ENCODE measurements around the gene AASDHPPT.

Gene AASDHPPT

DNA sequence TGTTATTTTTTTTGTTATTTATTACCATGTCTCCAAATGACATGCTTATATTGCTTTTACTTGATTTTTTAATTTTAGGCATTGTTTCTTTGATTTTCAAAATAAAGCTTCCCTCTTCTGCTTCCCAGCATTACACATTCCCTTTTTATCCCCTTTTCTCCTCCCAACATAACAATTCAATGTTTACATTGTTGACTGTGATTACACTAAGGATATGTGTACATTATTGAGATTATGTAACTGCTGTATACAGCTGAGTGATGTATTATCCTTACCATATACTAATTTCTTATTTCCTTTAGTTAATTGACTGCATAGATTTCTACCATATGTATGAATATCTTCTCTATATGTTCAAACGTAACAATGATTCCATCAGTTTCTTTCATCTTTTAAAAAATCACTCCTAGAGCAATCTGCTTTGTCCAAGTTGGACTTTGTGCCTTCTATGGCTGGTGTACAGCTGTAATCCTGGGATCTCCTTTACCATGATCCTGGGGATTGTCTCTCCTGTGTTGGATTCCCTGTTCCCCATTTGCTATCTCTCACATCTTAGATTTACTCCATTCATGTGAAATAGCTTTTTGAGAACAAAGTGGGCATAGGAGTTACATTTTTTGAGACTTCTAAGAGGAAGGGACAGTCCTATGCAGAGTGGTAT, 21.6 kb downstream of the AASDHPPT start:
- DNase-seq (ENCODE audit: low spot score) = no peak
- no peak overlapping the region for H3K27ac ChIP-seq
- H3K4me3 ChIP-seq = no peak overlapping the region
- TF ChIP-seq CTCF (IDR thresholded peaks at IDR 0.05) = no peak

GRCh38 chr11:106101370-106101769, 23.9 kb downstream of the AASDHPPT start:
- DNase-seq (ENCODE audit: low spot score) = no peak
- no peak for TF ChIP-seq CTCF (IDR thresholded peaks at IDR 0.05)
- no peak overlapping the region for H3K4me3 ChIP-seq
- no peak overlapping the region for H3K27ac ChIP-seq

- no peak for DNase-seq (ENCODE audit: low spot score)
- Histone ChIP-seq H3K4me3 (no peak overlapping the region), H3K27ac (no peak overlapping the region)
- no peak for TF ChIP-seq CTCF (IDR thresholded peaks at IDR 0.05)
These were observed 24.4 kb downstream of the AASDHPPT start for GRCh38 chr11:106101819-106102218.

GRCh38 chr11:106105986-106106385, 28.5 kb downstream of the AASDHPPT start:
- no peak for TF ChIP-seq CTCF (IDR thresholded peaks at IDR 0.05)

DNA sequence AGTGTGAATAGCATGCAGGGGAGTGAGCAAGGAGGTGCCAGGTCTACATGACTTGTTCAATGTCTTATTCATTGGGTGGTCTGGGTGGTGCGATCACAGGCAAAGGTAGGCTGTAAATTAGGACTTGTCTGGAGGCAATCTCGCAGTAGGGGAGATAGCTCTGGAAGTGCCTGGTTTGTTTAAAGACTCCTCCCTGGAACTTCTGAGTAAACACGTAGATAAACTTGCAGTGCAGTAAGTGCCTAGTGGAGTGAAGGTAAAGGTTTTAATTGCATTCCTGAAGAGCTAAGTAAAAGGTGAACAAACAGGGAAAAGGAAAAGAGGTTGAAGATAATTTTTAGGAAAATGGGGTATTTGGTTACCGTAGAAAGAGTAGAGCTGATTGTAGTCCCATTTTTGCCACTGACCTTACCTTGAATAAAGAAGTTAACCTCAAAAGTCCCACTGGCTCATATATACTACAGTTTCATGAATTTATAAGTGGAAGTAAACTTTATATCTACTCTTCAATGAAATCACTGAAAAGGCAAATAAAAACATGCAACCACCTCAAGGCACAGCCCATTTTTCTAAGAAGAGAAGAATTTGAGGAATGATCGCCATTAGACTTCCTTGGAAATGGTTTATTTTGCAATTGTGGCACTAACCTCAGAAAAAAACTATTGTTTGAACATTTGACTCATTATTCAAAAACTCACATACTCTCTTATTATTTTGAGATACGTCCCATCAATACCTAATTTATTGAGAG, 44.3 kb downstream of the AASDHPPT start:
- DNase-seq (ENCODE audit: low spot score) = no peak
- H3K27ac ChIP-seq = no peak overlapping the region
- TF ChIP-seq CTCF (IDR thresholded peaks at IDR 0.05) = no peak
- no peak overlapping the region for H3K4me3 ChIP-seq

More at GRCh38 chr11:106105986-106106385, 28.5 kb downstream of the AASDHPPT start:
- Histone ChIP-seq H3K4me3 (no peak overlapping the region), H3K27ac (no peak overlapping the region)
- DNase-seq (ENCODE audit: low spot score) = no peak

- no peak for TF ChIP-seq CTCF (IDR thresholded peaks at IDR 0.05)
- H3K27ac ChIP-seq = no peak overlapping the region
- DNase-seq (ENCODE audit: low spot score) = no peak
- H3K4me3 ChIP-seq = no peak overlapping the region
These were observed 50.1 kb downstream of the AASDHPPT start for GRCh38 chr11:106127604-106128003.

DNA sequence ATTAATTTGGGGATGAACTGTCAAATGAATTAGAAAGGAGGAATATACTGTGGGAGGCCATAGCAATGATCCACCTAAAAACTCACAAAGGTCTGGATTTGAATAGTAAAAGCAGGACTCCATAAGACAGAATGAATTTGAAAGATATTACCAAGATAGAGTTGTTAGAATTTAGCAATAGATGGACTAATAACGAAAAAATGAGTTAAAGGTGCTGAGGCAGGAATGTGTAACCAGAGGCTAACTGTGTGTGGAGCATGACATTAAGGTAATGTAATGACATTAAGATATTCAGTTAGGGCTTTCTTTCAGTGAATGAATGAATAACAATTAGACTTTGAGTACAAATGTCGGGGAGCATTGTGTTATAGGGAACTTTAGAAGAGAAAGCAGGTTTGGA, 51.3 kb downstream of the AASDHPPT start:
- DNase-seq (ENCODE audit: low spot score) = no peak
- no peak overlapping the region for H3K4me3 ChIP-seq
- no peak for TF ChIP-seq CTCF (IDR thresholded peaks at IDR 0.05)
- no peak overlapping the region for H3K27ac ChIP-seq
